ENCODE measurements around the gene TEC. TPM values are rescaled to one million over a fixed set of nuclear protein-coding genes. Genes with fewer than 3 reads are reported as not detected.

Gene TEC
- total RNA-seq, 4 donors from 2014 or later: 1.9 to 8.5 (median 5.3) TPM

DNA sequence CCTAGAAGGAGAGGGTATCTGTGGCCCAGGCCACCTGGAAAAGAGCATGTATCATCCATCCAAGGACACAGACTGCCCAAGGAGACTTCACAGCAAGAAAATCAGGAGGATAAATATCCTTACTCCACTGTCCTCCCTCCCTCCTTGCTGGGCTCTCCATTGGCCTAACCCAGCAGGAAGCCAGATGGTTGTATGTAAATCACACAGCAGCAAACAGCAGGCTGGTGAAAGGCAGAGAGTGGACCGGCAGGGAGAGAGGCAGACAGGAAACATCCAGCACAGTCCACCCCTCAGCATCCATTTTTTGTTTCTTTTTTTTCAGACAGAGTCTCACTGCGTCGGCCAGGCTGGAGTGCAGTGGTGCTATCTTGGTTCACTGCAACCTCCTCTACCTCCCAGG, 153.1 kb downstream of the TEC start:
- TF ChIP-seq, protein P1, sequence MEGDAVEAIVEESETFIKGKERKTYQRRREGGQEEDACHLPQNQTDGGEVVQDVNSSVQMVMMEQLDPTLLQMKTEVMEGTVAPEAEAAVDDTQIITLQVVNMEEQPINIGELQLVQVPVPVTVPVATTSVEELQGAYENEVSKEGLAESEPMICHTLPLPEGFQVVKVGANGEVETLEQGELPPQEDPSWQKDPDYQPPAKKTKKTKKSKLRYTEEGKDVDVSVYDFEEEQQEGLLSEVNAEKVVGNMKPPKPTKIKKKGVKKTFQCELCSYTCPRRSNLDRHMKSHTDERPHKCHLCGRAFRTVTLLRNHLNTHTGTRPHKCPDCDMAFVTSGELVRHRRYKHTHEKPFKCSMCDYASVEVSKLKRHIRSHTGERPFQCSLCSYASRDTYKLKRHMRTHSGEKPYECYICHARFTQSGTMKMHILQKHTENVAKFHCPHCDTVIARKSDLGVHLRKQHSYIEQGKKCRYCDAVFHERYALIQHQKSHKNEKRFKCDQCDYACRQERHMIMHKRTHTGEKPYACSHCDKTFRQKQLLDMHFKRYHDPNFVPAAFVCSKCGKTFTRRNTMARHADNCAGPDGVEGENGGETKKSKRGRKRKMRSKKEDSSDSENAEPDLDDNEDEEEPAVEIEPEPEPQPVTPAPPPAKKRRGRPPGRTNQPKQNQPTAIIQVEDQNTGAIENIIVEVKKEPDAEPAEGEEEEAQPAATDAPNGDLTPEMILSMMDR (IDR thresholded peaks at IDR 0.05; ENCODE audit: low read depth): no peak

DNA sequence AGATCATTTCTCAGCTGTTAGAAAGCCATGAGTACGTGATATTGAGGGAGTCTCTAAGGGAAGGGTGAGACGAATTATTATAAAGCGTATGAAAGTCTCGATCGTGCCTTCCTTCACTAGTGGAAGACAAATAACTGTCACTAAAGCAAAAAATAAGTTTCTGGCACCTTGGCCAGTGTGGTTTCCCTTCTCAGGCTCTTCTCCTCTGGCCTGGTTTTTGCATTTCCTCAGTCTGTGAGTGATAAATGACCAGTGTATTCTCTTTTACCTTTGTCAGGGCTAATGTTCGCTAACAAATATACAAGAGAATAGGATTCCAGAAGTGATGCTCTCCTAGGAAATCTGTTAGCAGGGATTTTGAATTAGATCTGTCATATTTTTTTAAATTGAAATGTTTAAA, 155.2 kb downstream of the TEC start:
- TF ChIP-seq, protein P1 (IDR thresholded peaks at IDR 0.05; ENCODE audit: low read depth): no peak

DNA sequence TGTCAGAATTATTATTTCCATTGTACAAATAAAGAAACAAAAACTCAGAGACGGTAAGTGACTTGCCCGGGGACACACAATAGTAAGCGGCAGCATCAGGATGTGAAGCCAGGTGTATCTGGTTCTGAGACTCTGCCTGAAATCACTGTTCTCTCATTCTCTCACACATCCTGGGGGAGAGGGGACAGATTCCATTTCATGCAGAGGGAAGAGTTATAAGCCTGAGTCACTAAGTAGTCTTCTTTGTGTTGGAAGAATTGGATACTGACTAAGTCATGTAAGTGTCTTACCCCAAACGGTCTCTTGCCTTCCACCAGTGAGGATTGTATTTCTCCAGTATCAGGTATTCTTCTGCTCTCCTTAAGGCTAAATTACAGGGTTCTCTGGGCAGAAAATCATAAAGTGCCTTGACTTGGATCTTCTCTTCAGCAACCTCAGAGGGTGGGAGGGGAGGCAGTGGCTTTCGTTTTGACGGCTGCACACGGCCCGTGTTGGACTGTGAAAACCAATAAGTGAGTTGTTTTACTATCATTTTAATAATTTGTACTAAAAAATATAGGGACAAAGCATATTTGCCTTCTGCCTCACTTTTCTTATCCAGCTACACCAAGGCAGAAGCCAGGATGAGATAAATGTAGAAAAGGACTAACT, 157.5 kb downstream of the TEC start:
- TF ChIP-seq, protein P1 (IDR thresholded peaks at IDR 0.05; ENCODE audit: low read depth): no peak

DNA sequence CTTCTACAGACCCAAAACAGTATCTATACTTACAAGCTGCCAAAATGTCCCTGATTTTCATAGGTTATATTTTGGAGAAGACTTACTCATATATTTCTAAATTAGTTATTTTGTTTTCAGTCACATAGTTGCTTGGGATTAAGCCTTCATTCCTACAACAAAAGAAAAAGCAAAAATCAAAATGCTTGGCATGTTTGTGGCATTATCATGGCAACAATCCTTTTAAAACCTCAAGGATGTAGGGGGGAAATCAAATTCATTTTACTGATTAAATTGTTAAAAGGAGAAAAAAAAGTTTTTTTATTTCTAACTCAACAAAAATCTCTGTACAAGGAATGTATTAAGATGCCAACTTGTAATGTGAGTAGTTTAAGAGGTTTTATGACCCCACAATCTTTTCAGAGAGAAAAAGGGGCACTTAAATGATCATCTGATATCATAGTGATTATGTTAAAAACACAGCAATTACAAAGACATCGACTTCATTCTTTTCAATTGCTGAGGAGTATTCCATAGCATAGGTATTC, 159.1 kb downstream of the TEC start:
- TF ChIP-seq, protein P1 (IDR thresholded peaks at IDR 0.05; ENCODE audit: low read depth): no peak

DNA sequence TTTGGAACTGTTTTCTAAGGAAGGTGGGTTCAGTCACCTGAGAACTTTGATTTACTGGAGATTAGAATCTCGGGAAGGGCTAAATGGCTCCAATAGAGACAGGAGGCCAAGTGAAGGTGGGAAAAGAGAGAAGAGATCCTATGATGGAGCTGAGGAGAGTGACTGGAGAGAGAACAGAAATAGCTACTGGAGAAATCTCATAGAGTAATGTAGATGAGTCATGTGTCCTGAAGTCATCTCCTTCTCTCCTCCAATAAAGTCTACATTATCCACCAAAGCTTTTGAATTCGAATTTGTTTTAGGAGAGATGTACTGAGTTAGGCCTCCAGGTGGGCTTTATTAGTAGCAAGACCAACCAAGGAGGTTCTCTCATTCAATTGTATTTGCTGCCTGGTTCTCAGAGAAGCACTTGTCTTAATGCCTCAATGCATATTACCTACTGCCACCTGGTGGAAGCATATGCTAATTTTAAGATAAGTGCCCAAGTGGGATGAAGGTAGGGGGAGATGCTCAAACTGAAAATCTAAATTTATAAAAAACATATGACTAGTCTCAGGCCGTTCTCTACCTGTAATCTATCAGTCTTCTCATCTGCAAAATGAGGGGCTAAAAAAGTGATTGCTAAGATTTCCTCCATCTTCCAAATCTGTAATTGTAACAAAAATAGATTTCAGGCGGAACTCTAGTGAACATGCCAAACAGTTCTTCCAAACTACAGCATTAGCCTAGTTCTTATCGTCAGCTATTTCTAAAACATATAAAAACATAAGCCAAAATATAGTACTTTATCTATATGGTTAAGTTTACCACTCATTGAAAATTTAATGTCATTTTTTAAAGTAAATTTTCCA, 160.0 kb downstream of the TEC start:
- TF ChIP-seq, protein P1 (IDR thresholded peaks at IDR 0.05; ENCODE audit: low read depth): no peak

DNA sequence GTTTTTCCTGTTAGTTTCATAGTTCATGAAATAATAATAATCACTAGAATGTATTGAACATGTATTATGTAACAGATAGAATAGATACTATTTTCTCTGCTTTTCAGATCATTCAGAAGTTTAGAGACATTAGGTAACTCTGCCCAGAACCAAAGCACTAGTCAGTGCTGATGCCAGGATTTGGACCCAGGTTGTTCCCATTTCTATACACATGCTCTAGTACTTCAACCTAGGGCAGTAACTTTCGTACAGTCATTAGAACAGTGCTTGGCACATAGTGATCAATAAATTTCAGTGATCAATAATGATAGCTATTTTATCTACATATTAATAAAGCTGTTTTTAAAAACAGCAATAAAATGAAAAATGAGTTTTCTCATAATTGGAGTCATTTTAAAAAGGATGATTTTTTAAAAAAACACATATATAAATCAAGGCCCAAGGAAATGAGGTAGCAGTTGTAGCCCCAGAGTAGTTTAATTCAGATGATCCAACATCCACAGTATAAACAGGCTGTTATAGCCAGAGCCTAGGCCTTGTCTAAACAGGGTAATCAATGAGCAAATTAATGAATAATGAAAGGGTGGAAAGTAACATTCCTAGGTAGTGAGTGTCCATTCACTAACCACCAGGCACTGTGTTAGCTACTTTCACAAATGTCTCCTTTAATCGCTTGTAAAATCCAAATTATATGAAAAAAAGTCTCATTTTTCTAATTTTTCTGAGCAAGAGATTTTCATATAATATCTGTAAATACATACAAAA, 161.1 kb downstream of the TEC start:
- TF ChIP-seq, protein P1 (IDR thresholded peaks at IDR 0.05; ENCODE audit: low read depth): no peak

Data from subcutaneous adipose tissue (tissue), 4 donors.